Left colon (tissue), 2 donors: ENCODE results near the gene ARPC1A. TPM values are rescaled to one million over a fixed set of nuclear protein-coding genes. Genes with fewer than 3 reads are reported as not detected.
"Not testable (repeated sequence)": the region's sequence is repeated elsewhere in the genome, so short reads cannot be mapped to it uniquely, and the experiment has no call there.

Experiments used
- ATAC-seq: fragments of 200-7000 bp; cut with Tn5 transposase; one replicate; pipeline ENCODE4 v1.9.1; 2020; ENCODE audit warnings: mild to moderate bottlenecking, moderate library complexity
- DNase-seq, 2 donors: peaks; one replicate each; pipeline ENCODE4 v3.0.0-alpha.2; 2020
- intact Hi-C, 2 donors: fragments of 100-400 bp; cut with DNase I in 1 of 2; cut with micrococcal nuclease in 1 of 2; formaldehyde crosslinking; loops; one replicate each; pipeline versions ENCODE4 v1.11.2 to v1.14.0; 2022; cut with DNase I, micrococcal nuclease
- total RNA-seq, 2 donors: library from RNA; stranded (reverse); fragmentation: NEBNext Ultra II Directional; extraction: Animal tissue kit (Norgen Biotek cat#: 25700); gene quantifications; one replicate each; pipeline ENCODE4 v1.2.1, GENCODE V29; 2021
- donor health status: DM: no; HTN: no; CAD: no.
- donor health status: DM: yes; HTN: yes; CAD: no.

ARPC1A gene
- total RNA-seq, 2 donors from 2014 or later = 160 to 186 TPM

GRCh38 chr7:99312316-99313203 lies 13.1 kb upstream of the ARPC1A start:
- intact Hi-C loops = loop anchor here (5.0 to 10.0 kb wide), 2 partner anchors 270 to 278 kb away; no protein-coding TSS in a partner anchor
- DNase-seq (peak; percentile 42 to 81), ATAC-seq (peak; percentile 54)

- ATAC-seq (no peak), DNase-seq (no peak)
- intact Hi-C loops = loop anchor here (5.0 to 10.0 kb wide), 2 partner anchors 271 to 278 kb away; no protein-coding TSS in a partner anchor
These were observed 12.5 kb upstream of the ARPC1A start for GRCh38 chr7:99313204-99313573.

GRCh38 chr7:99314504-99314903 lies 11.2 kb upstream of the ARPC1A start:
- intact Hi-C loops = loop anchor here (5.0 to 10.0 kb wide), 2 partner anchors 272 to 280 kb away; no protein-coding TSS in a partner anchor
- DNase-seq (peak; percentile 76 to 78), ATAC-seq (peak; percentile 96)

GRCh38 chr7:99320371-99320770 lies 5.3 kb upstream of the ARPC1A start:
- DNase-seq = no peak
- no peak for ATAC-seq

GRCh38 chr7:99322659-99323058 lies 3.0 kb upstream of the ARPC1A start:
- ATAC-seq, DNase-seq, intact Hi-C loops: not testable (repeated sequence)

More at GRCh38 chr7:99320371-99320770, 5.3 kb upstream of the ARPC1A start:
- intact Hi-C loops = no loop called here

- intact Hi-C loops = no loop called here
- ATAC-seq (no peak), DNase-seq (no peak)
These were observed 1.1 kb upstream of the ARPC1A start for GRCh38 chr7:99324559-99324958.

- intact Hi-C loops = no loop called here
- DNase-seq (no peak), ATAC-seq (no peak)
These were observed 651 bp upstream of the ARPC1A start for GRCh38 chr7:99325001-99325493.

- no peak for DNase-seq
- intact Hi-C loops = no loop called here
These were observed 697 bp downstream of the ARPC1A start for GRCh38 chr7:99326408-99326782.

GRCh38 chr7:99330314-99330961 lies 4.7 kb downstream of the ARPC1A start:
- intact Hi-C loops = not testable (repeated sequence)
- DNase-seq (peak in 1 of 2 donors; percentile 34), ATAC-seq (peak; percentile 77)

More at GRCh38 chr7:99326408-99326782, 697 bp downstream of the ARPC1A start:
- peak; percentile 4 for ATAC-seq

GRCh38 chr7:99331002-99331401 lies 5.3 kb downstream of the ARPC1A start:
- DNase-seq (no peak), ATAC-seq (peak; percentile 25)
- intact Hi-C loops = no loop called here

GRCh38 chr7:99339595-99339994 lies 13.9 kb downstream of the ARPC1A start:
- no peak for DNase-seq
- intact Hi-C loops = no loop called here
- no peak for ATAC-seq

GRCh38 chr7:99340659-99341058 lies 15.0 kb downstream of the ARPC1A start:
- intact Hi-C loops = no loop called here
- ATAC-seq (no peak), DNase-seq (no peak)

GRCh38 chr7:99344061-99344647 lies 18.5 kb downstream of the ARPC1A start:
- no peak for ATAC-seq
- intact Hi-C loops = no loop called here

GRCh38 chr7:99350641-99351040 lies 24.9 kb downstream of the ARPC1A start:
- ATAC-seq, DNase-seq, intact Hi-C loops: not testable (repeated sequence)

More at GRCh38 chr7:99344061-99344647, 18.5 kb downstream of the ARPC1A start:
- no peak for DNase-seq

GRCh38 chr7:99352247-99352646 lies 26.5 kb downstream of the ARPC1A start:
- intact Hi-C loops = no loop called here
- DNase-seq = no peak
- no peak for ATAC-seq

- ATAC-seq (no peak), DNase-seq (no peak)
- intact Hi-C loops = no loop called here
These were observed 29.4 kb downstream of the ARPC1A start for GRCh38 chr7:99355098-99355497.

GRCh38 chr7:99357701-99358490 lies 32.2 kb downstream of the ARPC1A start:
- intact Hi-C loops = no loop called here
- no peak for ATAC-seq
- no peak for DNase-seq

GRCh38 chr7:99358521-99358920 lies 32.8 kb downstream of the ARPC1A start:
- intact Hi-C loops, DNase-seq, ATAC-seq: not testable (repeated sequence)
